ENCODE results near the gene ZFP36L1.

Gene ZFP36L1

DNA sequence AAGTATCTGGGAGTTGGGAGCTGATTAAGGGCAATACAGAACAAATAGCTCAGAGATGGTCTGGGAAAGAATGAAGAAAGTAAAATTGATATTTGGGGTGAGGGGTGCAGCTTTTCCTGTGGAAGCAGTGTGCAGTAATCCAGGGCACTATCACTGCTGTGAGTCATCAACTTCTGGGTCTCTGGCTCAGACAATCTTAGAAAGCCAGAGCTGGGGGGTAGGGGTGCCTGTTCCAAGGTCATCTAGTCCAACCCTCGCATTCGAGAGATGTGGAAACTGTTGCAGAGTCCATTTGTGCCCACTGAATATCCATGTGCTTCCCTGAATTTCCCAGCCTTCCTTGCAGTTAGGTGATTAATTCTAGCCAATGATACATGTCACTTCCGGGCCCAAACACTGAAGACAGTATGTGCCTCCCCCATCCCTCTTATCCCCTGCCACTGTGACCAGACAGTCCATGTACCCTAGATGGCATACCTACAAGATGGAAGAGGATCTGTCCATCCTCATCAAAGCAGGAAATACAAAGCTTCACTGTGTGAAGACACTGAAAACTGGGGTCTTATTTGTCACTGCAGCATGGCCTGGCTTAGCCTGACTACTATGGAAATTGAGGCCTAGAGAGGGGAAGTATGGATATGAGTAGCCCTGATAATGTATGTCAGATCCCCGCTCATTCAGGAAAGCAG, 51.9 kb downstream of the ZFP36L1 start:
- TF ChIP-seq CTCF (IDR thresholded peaks at IDR 0.05) = no peak
- no peaks in the 10 kb centered on the region for H3K27me3 ChIP-seq
- H3K9me3 ChIP-seq = no peaks in the 10 kb centered on the region
- no peak overlapping the region for H3K27ac ChIP-seq
- no peak overlapping the region for H3K4me3 ChIP-seq
- no peak for DNase-seq
- H3K4me1 ChIP-seq = peaks cover 0 to 14% (median 11%) of the 10 kb centered on the region in 4 donors
- intact Hi-C loops (cut with DNase I; ENCODE audit: low total_unique reads) = no loop called here
- H3K36me3 ChIP-seq = no peaks in the 10 kb centered on the region

DNA sequence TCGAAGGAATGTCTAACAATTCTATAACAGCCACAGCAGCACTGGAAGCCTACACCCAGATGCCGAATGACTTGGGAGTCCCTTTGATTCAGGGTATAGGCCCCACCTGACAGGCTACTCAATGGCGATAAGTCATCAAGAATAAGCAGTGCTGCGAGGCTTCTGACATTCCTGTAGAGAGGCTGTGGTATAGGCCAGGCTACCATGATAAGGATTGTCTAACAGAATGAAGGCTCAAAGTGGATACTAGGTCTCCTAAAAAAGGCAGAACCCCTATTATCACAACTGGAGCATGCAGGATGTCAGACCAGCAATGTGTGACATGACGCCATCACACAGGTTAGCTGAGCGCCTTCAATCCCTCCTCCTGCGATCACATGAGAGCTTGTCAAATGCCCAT, 53.2 kb downstream of the ZFP36L1 start:
- Histone ChIP-seq H3K27ac (no peak overlapping the region), H3K36me3 (no peaks in the 10 kb centered on the region), H3K27me3 (no peaks in the 10 kb centered on the region), H3K4me3 (no peak overlapping the region), H3K4me1 (peaks cover 0 to 22% (median 18%) of the 10 kb centered on the region in 4 donors), H3K9me3 (no peaks in the 10 kb centered on the region)
- intact Hi-C loops (cut with DNase I; ENCODE audit: low total_unique reads) = no loop called here
- DNase-seq = no peak
- no peak for TF ChIP-seq CTCF (IDR thresholded peaks at IDR 0.05)

DNA sequence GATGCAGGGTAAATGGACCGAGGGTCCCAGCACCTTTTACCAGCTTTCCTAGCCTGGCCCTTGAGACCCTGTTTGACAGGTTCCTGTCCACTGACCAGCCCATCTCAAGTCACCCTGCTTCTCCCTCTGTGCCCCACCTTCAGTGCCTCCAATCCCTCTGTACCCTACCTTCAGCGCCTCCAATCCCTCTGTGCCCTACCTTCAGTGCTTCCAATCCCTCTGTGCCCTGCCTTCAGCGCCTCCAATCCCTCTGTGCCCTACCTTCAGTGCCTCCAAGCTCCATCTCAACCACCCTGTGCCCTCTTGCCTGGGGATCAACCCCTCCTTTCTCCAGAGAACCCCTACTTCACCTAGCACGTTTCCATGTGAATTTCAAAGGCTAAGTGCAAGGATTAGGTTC, 54.3 kb downstream of the ZFP36L1 start:
- no peak overlapping the region for H3K4me3 ChIP-seq
- H3K36me3 ChIP-seq = no peaks in the 10 kb centered on the region
- peak in 1 of 2 donors; percentile 0 for DNase-seq
- no peak overlapping the region for H3K27ac ChIP-seq
- peaks cover 0 to 22% (median 18%) of the 10 kb centered on the region in 4 donors for H3K4me1 ChIP-seq
- no peaks in the 10 kb centered on the region for H3K27me3 ChIP-seq
- H3K9me3 ChIP-seq = no peaks in the 10 kb centered on the region
- TF ChIP-seq CTCF (IDR thresholded peaks at IDR 0.05) = no peak
- intact Hi-C loops (cut with DNase I; ENCODE audit: low total_unique reads) = no loop called here
